Thymus (tissue), 11 donors: ENCODE data around the gene RBPMS2. TPM values are rescaled to one million over a fixed set of nuclear protein-coding genes. Genes with fewer than 3 reads are reported as not detected.
"Not testable (repeated sequence)": the region's sequence is repeated elsewhere in the genome, so short reads cannot be mapped to it uniquely, and the experiment has no call there.

Source experiments
- DNase-seq, 9 donors: peaks; one replicate each; pipeline ENCODE4 v3.0.0-alpha.2; 2013; ENCODE audit warnings: low spot score in 9 of 9, low read depth in 6 of 9, missing footprints in 1 of 9
- H3K27ac ChIP-seq, 2 donors: one replicate each; pipeline ENCODE4 v1.5.1; 2013; ENCODE audit warnings: control low read depth in 1 of 2, low read depth in 1 of 2, low read length in 1 of 2, mild to moderate bottlenecking in 1 of 2, moderate library complexity in 1 of 2
- H3K27me3 ChIP-seq, 2 donors: one replicate each; pipeline ENCODE4 v1.5.1; 2013; ENCODE audit warnings: low read length in 1 of 2; ENCODE audit not compliant: control insufficient read depth in 2 of 2, insufficient read depth in 1 of 2
- H3K36me3 ChIP-seq, 2 donors: one replicate each; pipeline ENCODE4 v1.5.1; 2013; ENCODE audit warnings: low read length in 1 of 2, mild to moderate bottlenecking in 1 of 2, moderate library complexity in 1 of 2; ENCODE audit not compliant: control insufficient read depth in 2 of 2, insufficient read depth in 2 of 2
- H3K4me1 ChIP-seq, 2 donors: one replicate each; pipeline ENCODE4 v1.5.1; 2013; ENCODE audit warnings: low read length in 2 of 2; ENCODE audit not compliant: control insufficient read depth in 2 of 2, insufficient read depth in 2 of 2
- H3K4me3 ChIP-seq, 2 donors: one replicate each; pipeline ENCODE4 v1.5.1; 2013; ENCODE audit warnings: low read length in 2 of 2, control low read depth in 1 of 2, mild to moderate bottlenecking in 1 of 2
- H3K9me3 ChIP-seq, 2 donors: one replicate each; pipeline ENCODE4 v1.5.1; 2013; ENCODE audit warnings: low read length in 1 of 2, mild to moderate bottlenecking in 1 of 2; ENCODE audit not compliant: control insufficient read depth in 2 of 2, insufficient read depth in 1 of 2
- WGBS: extraction: QIAGEN DNeasy Blood & Tissue Kit; methylation state at CpG from one replicate; pipeline ENCODE4 v1.1.7; 2013; 5-methylcytosine and 5-hydroxymethylcytosine counted together
- polyA plus RNA-seq: library from polyadenylated mRNA; stranded (reverse); fragments of 200-250 nt; gene quantifications from one replicate; pipeline ENCODE4 v1.2.3, GENCODE V29; 2013
- total RNA-seq: library from RNA; stranded (reverse); fragments of 120-200 nt; gene quantifications from one replicate; pipeline ENCODE4 v1.2.4, GENCODE V29; 2013
- donor health status: healthy.

Gene RBPMS2
- total and polyA plus RNA-seq, 2 donors: 0.19 to 4.2 TPM

GRCh38 chr15:64742921-64743320 lies 32.5 kb downstream of the RBPMS2 start:
- Histone ChIP-seq H3K36me3 (no peaks in the 10 kb centered on the region), H3K9me3 (no peaks in the 10 kb centered on the region), H3K27me3 (no peaks in the 10 kb centered on the region), H3K27ac (no peak overlapping the region), H3K4me3 (no peak overlapping the region), H3K4me1 (peaks cover 0 to 28% of the 10 kb centered on the region in 2 donors)
- no peak for DNase-seq
- WGBS: 98% methylated on average over 13 of the region's 13 CpGs

DNA sequence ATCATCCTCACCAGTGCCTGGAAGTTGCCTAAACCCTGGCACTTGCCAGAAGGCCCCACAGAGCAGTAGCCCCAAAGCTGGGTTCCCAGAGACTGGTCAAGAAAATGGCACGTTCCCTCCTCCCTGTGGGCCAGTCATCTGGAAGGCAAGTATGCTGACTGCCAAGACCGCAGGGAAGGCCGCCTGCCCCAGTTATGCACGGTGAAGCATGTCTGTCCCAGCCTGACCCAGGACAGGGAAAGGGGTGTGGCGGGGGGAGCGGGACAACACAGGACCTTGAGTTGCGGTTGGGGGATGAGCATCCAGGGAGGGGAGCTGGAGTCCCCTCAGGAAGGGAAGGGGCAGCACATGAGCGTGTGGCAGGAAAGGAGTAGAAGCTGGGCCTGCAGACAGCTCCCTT lies 33.0 kb downstream of the RBPMS2 start:
- H3K4me3 ChIP-seq: no peak overlapping the region
- DNase-seq: no peak
- no peaks in the 10 kb centered on the region for H3K27me3 ChIP-seq
- no peaks in the 10 kb centered on the region for H3K9me3 ChIP-seq
- no peaks in the 10 kb centered on the region for H3K36me3 ChIP-seq
- WGBS: 94% methylated on average over 8 of the region's 8 CpGs
- peaks cover 0 to 25% of the 10 kb centered on the region in 2 donors for H3K4me1 ChIP-seq
- no peak overlapping the region for H3K27ac ChIP-seq

DNA sequence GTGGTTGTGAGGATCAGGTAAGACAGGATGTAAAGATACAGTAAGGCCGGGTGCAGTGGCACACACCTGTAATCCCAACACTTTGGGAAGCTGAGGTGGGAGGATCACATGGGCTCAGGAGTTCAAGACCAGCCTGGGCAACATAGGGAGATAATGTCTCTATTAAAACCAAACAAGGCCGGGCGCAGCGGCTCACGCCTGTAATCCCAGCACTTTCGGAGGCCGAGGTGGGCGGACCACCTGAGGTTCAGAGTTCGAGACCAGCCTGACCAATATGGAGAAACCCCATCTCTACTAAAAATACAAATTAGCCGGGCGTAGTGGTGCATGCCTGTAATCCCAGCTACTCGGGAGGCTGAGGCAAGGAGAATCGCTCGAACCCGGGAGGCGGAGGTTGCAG lies 33.7 kb downstream of the RBPMS2 start:
- peaks cover 0 to 19% of the 10 kb centered on the region in 2 donors for H3K4me1 ChIP-seq
- H3K36me3 ChIP-seq, H3K9me3 ChIP-seq, H3K27ac ChIP-seq, DNase-seq, H3K27me3 ChIP-seq, H3K4me3 ChIP-seq: not testable (repeated sequence)
- 98% methylated on average over 16 of the region's 16 CpGs for WGBS

DNA sequence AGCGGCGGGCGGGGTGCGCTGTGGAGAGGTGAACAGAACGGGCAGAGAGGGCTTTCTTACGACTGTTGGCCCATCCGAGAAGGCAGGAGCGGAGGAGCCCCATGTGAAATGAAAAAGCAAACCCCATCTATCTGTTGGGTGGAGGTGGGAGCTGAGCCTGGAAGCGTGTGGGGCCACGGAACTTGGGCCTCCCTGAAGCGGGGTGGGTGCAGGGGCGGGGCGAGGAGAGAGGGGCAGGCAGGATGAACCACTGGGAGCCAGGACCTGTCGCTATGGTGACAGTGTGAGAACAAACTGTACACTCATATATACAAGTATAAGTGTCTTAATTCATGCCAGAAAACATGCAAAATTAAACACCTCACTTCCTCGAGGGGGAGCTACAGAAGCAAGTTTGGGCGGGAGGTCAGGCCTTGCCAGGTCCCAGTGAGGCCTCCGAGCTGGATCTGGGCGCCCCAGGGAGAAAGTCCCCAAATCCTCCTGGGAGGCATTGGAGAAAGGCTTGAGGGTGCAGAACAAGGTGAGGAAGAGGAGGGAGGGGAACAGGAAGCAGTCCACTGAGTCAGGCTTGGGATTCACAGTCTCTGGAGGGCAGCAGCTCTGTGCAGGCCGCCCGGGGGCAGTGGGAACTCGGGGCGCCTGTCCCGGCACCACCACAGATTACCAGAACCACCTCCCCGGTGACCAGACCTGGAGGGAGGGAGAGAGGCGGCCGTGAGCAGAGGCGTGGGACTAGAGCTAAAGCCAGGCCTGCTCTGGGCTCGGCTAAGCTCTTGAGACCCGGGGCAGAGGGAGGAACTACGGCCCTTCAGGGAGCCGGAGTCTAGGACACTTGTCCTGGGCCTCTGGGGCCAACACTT lies 34.8 kb downstream of the RBPMS2 start:
- no peak for DNase-seq
- H3K27ac ChIP-seq: no peak overlapping the region
- 93% methylated on average over 31 of the region's 31 CpGs for WGBS
- H3K36me3 ChIP-seq: no peaks in the 10 kb centered on the region
- peaks cover 0 to 15% of the 10 kb centered on the region in 2 donors for H3K4me1 ChIP-seq
- no peaks in the 10 kb centered on the region for H3K27me3 ChIP-seq
- H3K9me3 ChIP-seq: no peaks in the 10 kb centered on the region
- no peak overlapping the region for H3K4me3 ChIP-seq

- Histone ChIP-seq H3K27ac (peak overlapping the region; percentile 43 to 64), H3K4me1 (peaks cover 0 to 15% of the 10 kb centered on the region in 2 donors), H3K36me3 (no peaks in the 10 kb centered on the region), H3K4me3 (no peak overlapping the region), H3K9me3 (no peaks in the 10 kb centered on the region), H3K27me3 (no peaks in the 10 kb centered on the region)
- DNase-seq: no peak
- whole genome bisulfite sequencing: 72% methylated on average over 9 of the region's 9 CpGs
These were observed 35.7 kb downstream of the RBPMS2 start for GRCh38 chr15:64739577-64740143.

GRCh38 chr15:64739156-64739555 lies 36.2 kb downstream of the RBPMS2 start:
- Histone ChIP-seq H3K27me3 (no peaks in the 10 kb centered on the region), H3K36me3 (no peaks in the 10 kb centered on the region), H3K27ac (peak overlapping the region in 1 of 2 donors; percentile 43), H3K4me3 (no peak overlapping the region), H3K9me3 (no peaks in the 10 kb centered on the region), H3K4me1 (peaks cover 0 to 15% of the 10 kb centered on the region in 2 donors)
- 51% methylated on average over 7 of the region's 7 CpGs for WGBS
- DNase-seq: no peak

GRCh38 chr15:64738226-64739095 lies 36.9 kb downstream of the RBPMS2 start:
- no peaks in the 10 kb centered on the region for H3K36me3 ChIP-seq
- no peaks in the 10 kb centered on the region for H3K9me3 ChIP-seq
- H3K27me3 ChIP-seq: no peaks in the 10 kb centered on the region
- no peak overlapping the region for H3K27ac ChIP-seq
- no peak overlapping the region for H3K4me3 ChIP-seq
- peaks cover 0 to 15% of the 10 kb centered on the region in 2 donors for H3K4me1 ChIP-seq
- no peak for DNase-seq
- 95% methylated on average over 27 of the region's 27 CpGs for WGBS

DNA sequence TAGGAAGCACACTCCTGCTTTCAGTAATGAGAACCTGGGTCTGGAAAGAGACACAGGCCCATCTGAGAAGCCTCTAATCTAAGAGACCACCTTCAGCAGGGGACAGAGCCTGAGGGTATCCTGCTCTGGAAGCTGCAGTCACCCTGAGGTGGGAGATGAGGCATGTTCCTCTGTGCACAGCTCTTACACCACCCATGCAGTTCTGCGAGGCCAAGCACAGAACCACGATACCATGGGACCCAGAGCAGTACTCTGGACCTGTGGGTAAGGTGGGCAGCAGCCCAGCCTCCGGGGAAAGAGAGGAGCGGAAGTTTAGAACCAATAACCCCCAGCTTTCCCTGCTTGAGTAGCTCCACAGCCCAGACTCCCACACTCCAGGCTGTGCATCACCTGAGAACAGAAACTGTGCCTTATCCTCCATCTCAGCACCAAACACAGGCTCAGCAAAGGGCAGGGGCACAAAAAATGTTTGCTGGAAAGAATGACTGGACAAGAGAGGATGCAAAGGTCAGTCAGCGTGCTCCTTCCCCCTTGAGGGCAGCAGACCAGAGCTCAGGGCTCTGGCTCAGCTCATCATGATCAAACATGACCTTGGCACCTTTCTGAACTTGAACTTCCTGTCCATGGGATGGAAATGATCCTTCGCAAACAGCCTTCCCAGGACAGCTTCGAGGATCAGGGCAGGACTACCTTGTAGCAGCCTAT lies 43.1 kb downstream of the RBPMS2 start:
- H3K4me1 ChIP-seq: no peaks in the 10 kb centered on the region
- DNase-seq: no peak
- no peaks in the 10 kb centered on the region for H3K9me3 ChIP-seq
- no peak overlapping the region for H3K4me3 ChIP-seq
- WGBS: 94% methylated on average over 7 of the region's 7 CpGs
- no peak overlapping the region for H3K27ac ChIP-seq
- no peaks in the 10 kb centered on the region for H3K36me3 ChIP-seq
- no peaks in the 10 kb centered on the region for H3K27me3 ChIP-seq
